Breast epithelium (tissue), 3 donors: Measurements from ENCODE around the gene TP53BP1.

Experiments
- CTCF ChIP-seq, 3 donors: fragments of 450-650 bp; IDR thresholded peaks; one replicate each; pipeline ENCODE4 v1.5.1; 2016 to 2017; ENCODE audit warnings: antibody characterized with exemption in 3 of 3, mild to moderate bottlenecking in 3 of 3, moderate library complexity in 3 of 3
- POLR2A ChIP-seq: fragments of 450-650 bp; IDR thresholded peaks from one replicate; pipeline ENCODE4 v1.6.1; 2016; ENCODE audit warnings: antibody characterized with exemption, mild to moderate bottlenecking, moderate library complexity

- TF ChIP-seq CTCF (IDR thresholded peaks at IDR 0.05) (no peak), POLR2A (no peak)
Measured at GRCh38 chr15:43370310-43370974, 122.5 kb downstream of the TP53BP1 start.
